ENCODE data around the gene IGLL5.

Gene IGLL5

DNA sequence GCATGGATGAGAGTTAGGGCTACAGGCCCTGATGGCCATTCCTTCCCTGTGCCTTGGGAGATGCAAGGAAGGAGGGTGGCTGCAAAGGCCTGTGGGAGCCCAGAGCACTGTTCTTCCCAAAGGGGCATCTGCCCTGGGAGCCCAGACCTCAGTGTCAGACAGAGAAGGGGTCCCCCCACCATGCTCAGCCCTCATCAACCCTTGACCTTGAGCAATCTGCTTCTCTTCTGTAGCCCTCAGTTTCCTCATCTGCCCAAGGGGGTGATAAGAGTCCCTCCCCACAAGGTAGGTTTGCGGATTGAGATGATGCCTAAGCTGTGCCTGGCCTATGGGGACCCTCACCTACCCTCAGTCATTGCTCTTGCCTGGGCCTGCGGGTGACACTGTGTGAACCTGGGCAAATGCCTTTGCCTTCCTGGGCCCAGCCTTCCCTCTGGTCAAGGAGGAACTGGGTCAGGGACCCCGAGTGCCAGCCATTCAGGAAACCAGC lies 47.5 kb downstream of the IGLL5 start:
- H3K4me3 ChIP-seq (ENCODE audit: low read depth, low read length) = no peak overlapping the region
- H3K79me2 ChIP-seq = no peaks in the 10 kb centered on the region
- H3K9me3 ChIP-seq (ENCODE audit: control insufficient read depth, low read length) = no peaks in the 10 kb centered on the region
- H3K27me3 ChIP-seq (ENCODE audit: control insufficient read depth, insufficient read depth, low read length) = no peaks in the 10 kb centered on the region
- H2AFZ ChIP-seq = no peak overlapping the region
- TF ChIP-seq, protein P1, sequence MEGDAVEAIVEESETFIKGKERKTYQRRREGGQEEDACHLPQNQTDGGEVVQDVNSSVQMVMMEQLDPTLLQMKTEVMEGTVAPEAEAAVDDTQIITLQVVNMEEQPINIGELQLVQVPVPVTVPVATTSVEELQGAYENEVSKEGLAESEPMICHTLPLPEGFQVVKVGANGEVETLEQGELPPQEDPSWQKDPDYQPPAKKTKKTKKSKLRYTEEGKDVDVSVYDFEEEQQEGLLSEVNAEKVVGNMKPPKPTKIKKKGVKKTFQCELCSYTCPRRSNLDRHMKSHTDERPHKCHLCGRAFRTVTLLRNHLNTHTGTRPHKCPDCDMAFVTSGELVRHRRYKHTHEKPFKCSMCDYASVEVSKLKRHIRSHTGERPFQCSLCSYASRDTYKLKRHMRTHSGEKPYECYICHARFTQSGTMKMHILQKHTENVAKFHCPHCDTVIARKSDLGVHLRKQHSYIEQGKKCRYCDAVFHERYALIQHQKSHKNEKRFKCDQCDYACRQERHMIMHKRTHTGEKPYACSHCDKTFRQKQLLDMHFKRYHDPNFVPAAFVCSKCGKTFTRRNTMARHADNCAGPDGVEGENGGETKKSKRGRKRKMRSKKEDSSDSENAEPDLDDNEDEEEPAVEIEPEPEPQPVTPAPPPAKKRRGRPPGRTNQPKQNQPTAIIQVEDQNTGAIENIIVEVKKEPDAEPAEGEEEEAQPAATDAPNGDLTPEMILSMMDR (IDR thresholded peaks at IDR 0.05) = no peak
- H3K9ac ChIP-seq = no peak overlapping the region
- H3K36me3 ChIP-seq (ENCODE audit: control insufficient read depth, insufficient read depth, low read length) = no peaks in the 10 kb centered on the region
- no peak overlapping the region for H3K27ac ChIP-seq
- no peak overlapping the region for H3K4me2 ChIP-seq (ENCODE audit: low read length)
- H3K4me1 ChIP-seq = no peaks in the 10 kb centered on the region

DNA sequence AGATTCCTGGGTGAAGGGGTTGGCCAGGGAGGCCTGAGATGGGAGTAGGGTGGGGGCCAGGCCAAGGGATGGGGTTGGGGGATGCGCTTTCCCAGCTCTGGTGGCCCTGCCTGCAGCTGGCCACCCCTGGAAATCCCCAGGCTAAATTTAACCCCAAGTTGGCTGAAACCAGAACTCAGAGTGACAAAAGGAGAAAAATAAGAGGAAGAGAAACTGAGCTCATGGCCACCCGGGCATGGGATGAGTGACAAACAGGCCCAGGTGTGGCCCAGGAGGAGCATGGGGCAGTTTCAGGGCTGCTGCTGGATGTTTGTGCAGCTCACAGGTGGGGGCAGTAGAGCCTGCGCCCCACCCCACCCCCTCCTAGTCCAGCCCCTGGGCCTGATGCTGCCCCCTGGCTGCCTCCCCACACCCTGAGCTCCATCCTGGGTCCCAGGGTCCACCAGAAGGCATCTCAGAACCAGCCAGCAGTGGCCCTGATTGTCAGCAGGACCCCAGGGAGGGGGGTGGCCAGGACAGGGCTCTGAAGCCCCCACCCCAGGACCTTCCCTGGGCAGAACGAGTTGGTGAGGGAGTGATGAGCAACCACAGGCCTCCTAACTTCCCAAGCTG lies 48.0 kb downstream of the IGLL5 start:
- Histone ChIP-seq H3K27ac (no peak overlapping the region), H2AFZ (no peak overlapping the region), H3K36me3 (ENCODE audit: control insufficient read depth, insufficient read depth, low read length) (no peaks in the 10 kb centered on the region), H3K79me2 (no peaks in the 10 kb centered on the region), H3K27me3 (ENCODE audit: control insufficient read depth, insufficient read depth, low read length) (no peaks in the 10 kb centered on the region), H3K4me3 (ENCODE audit: low read depth, low read length) (no peak overlapping the region), H3K4me1 (no peaks in the 10 kb centered on the region), H3K9me3 (ENCODE audit: control insufficient read depth, low read length) (no peaks in the 10 kb centered on the region), H3K4me2 (ENCODE audit: low read length) (no peak overlapping the region), H3K9ac (no peak overlapping the region)
- TF ChIP-seq, protein P1 (IDR thresholded peaks at IDR 0.05) = no peak

DNA sequence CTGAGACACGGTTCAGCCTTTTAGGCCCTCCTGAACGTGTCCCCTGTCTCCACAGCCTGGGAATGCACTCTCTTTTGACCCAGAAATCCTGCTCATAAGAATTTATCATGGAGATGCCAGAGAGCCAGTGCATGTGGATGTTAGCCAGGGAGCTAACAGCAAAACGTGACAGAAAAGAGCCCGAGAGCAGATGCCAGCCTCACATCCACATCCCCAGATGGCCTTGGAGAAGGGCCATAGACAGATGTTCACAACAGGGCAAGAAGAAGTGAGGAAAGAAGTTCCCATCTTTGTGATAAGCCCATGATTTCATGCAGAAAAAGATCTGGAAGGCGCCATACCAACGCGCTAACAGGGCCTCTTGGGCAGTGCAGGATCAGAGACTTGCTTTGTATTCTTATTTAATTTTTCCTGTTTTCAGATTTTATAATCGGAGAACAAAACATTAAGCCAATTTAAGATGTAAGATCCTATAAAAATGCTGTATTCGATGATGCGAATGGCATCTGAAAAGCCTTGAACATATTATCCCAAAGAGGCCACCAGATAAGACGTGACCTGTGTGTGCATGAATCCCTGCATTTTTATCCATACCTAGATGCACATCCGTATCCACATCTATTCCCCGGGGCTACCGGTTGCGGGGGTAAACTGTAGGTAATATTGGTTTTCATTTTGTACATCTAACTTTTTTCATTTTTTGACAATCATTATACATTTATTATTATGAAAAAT lies 48.7 kb downstream of the IGLL5 start:
- no peak overlapping the region for H3K9ac ChIP-seq
- no peaks in the 10 kb centered on the region for H3K9me3 ChIP-seq (ENCODE audit: control insufficient read depth, low read length)
- no peaks in the 10 kb centered on the region for H3K36me3 ChIP-seq (ENCODE audit: control insufficient read depth, insufficient read depth, low read length)
- H3K4me2 ChIP-seq (ENCODE audit: low read length) = no peak overlapping the region
- H3K4me3 ChIP-seq (ENCODE audit: low read depth, low read length) = no peak overlapping the region
- no peaks in the 10 kb centered on the region for H3K4me1 ChIP-seq
- H3K27me3 ChIP-seq (ENCODE audit: control insufficient read depth, insufficient read depth, low read length) = no peaks in the 10 kb centered on the region
- TF ChIP-seq, protein P1 (IDR thresholded peaks at IDR 0.05) = no peak
- H2AFZ ChIP-seq = no peak overlapping the region
- no peak overlapping the region for H3K27ac ChIP-seq
- no peaks in the 10 kb centered on the region for H3K79me2 ChIP-seq

DNA sequence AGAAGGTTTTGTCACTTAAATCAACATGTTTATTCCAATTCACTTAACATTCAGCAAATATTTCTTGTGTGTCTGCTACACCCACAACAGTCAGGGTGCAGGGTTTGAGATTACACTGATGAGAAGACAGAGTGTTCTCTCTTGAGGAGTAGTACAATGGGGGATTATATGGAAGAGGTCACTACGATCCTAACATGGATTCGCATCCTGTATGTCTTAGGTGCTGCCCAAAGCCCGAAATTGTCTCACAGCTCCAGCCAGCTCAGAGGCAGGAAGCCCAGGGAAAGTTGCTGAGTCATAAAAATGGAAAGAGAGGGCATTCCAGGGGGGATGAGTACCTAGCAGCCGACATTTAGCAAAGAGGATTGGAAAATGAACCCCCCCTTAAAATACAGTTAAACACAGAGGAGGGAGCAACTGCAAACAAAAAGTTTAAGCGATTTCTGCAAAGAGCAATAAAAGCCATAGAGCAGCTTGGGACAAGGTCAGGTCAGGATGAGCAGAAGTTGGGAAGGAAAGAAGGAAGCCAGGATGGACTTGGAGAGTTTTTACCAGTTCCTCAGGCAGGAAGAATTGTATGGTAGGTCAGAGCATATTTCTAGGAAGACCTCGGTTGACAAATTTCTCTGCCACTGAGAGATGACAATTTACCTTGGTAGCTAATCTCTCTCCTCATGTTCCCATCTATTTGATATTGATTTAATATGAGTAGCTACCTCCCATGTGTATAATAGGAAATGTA lies 49.5 kb downstream of the IGLL5 start:
- Histone ChIP-seq H3K4me1 (no peaks in the 10 kb centered on the region), H3K79me2 (no peaks in the 10 kb centered on the region), H3K36me3 (ENCODE audit: control insufficient read depth, insufficient read depth, low read length) (no peaks in the 10 kb centered on the region), H3K9ac (no peak overlapping the region), H3K4me3 (ENCODE audit: low read depth, low read length) (no peak overlapping the region), H3K27me3 (ENCODE audit: control insufficient read depth, insufficient read depth, low read length) (no peaks in the 10 kb centered on the region), H3K27ac (no peak overlapping the region), H3K4me2 (ENCODE audit: low read length) (no peak overlapping the region), H3K9me3 (ENCODE audit: control insufficient read depth, low read length) (no peaks in the 10 kb centered on the region), H2AFZ (no peak overlapping the region)
- TF ChIP-seq, protein P1 (IDR thresholded peaks at IDR 0.05) = no peak

Measured in parathyroid adenoma (tissue), 2 donors.